Hepatocyte (in vitro differentiated cells): Measurements from ENCODE around the gene MYL9.

Source experiments
- EZH2 ChIP-seq: fragments of 200-600 bp; sonication (generic); IDR thresholded peaks from 2 replicates; pipeline ENCODE4 v1.6.1; 2016; ENCODE audit warnings: antibody characterized with exemption, mild to moderate bottlenecking, borderline replicate concordance
- EZH2phosphoT487 ChIP-seq: fragments of 200-600 bp; sonication (generic); IDR thresholded peaks from one replicate; pipeline ENCODE4 v1.6.1; 2018; ENCODE audit warnings: antibody characterized with exemption, mild to moderate bottlenecking, low read depth, moderate library complexity; ENCODE audit not compliant: unreplicated experiment, severe bottlenecking
- TF ChIP-seq, protein P1 (sequence below): fragments of 200-600 bp; sonication (generic); IDR thresholded peaks from 2 replicates; pipeline ENCODE4 v1.5.1; 2016; ENCODE audit warnings: antibody characterized with exemption, mild to moderate bottlenecking; ENCODE audit not compliant: poor library complexity

GRCh38 chr20:36584018-36584481 lies 42.7 kb downstream of the MYL9 start:
- TF ChIP-seq, protein P1, sequence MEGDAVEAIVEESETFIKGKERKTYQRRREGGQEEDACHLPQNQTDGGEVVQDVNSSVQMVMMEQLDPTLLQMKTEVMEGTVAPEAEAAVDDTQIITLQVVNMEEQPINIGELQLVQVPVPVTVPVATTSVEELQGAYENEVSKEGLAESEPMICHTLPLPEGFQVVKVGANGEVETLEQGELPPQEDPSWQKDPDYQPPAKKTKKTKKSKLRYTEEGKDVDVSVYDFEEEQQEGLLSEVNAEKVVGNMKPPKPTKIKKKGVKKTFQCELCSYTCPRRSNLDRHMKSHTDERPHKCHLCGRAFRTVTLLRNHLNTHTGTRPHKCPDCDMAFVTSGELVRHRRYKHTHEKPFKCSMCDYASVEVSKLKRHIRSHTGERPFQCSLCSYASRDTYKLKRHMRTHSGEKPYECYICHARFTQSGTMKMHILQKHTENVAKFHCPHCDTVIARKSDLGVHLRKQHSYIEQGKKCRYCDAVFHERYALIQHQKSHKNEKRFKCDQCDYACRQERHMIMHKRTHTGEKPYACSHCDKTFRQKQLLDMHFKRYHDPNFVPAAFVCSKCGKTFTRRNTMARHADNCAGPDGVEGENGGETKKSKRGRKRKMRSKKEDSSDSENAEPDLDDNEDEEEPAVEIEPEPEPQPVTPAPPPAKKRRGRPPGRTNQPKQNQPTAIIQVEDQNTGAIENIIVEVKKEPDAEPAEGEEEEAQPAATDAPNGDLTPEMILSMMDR = no peak
- no peak for TF ChIP-seq EZH2
- no peak for TF ChIP-seq EZH2phosphoT487
